Endothelial cell of umbilical vein (primary cell): ENCODE measurements around the gene TSPAN4. TPM values are rescaled to one million over a fixed set of nuclear protein-coding genes. Genes with fewer than 3 reads are reported as not detected.
A peak's percentile ranks its signal among the peaks of the same experiment; 100 is the strongest.

Experiments used
- BruUV-seq: library from RNA; stranded (reverse); fragments of 400-500 nt; replicated peaks from 2 replicates; lab custom pipeline; 2021; lab: Mats Ljungman, UMichigan
- CTCF ChIA-PET: fragments of 300-600, 350-600 bp; sonication (Branson Sonifier 250); formaldehyde crosslinking; loops from one replicate; lab custom pipeline; 2021; ENCODE audit warnings: antibody characterized with exemption, inconsistent platforms; lab: Charles Lee
- POLR2A ChIA-PET: fragments of 300-600, 350-600 bp; sonication (Branson Sonifier 250); formaldehyde crosslinking; loops from one replicate; lab custom pipeline; 2021; ENCODE audit warnings: antibody characterized with exemption, inconsistent platforms; lab: Charles Lee
- DNase-seq: peaks from one replicate; pipeline ENCODE4 v3.0.0-alpha.2; 2011; ENCODE audit warnings: low read depth, low spot score
- FAIRE-seq: peaks from 2 replicates; lab custom pipeline; 2011; peaks lifted over from hg19 to GRCh38; lab: Jason Lieb, UNC
- H2AFZ ChIP-seq: 2 replicates; pipeline ENCODE4 v1.6.0; 2012; ENCODE audit warnings: low read depth, low read length, control low read depth, inconsistent platforms
- H3K27ac ChIP-seq: 2 replicates; pipeline ENCODE4 v1.5.1; 2011; ENCODE audit warnings: low read depth, mild to moderate bottlenecking, control low read depth, low read length, moderate library complexity; ENCODE audit not compliant: insufficient read depth
- H3K27me3 ChIP-seq, 2 experiments: 2 replicates each; pipeline versions ENCODE4 v1.6.0 to v1.6.1; 2011; ENCODE audit warnings: low read length in 2 of 2, mixed read lengths in 1 of 2; ENCODE audit not compliant: control insufficient read depth in 2 of 2, insufficient read depth in 2 of 2
- H3K36me3 ChIP-seq, 2 experiments: 2 replicates in 1 of 2; 3 replicates in 1 of 2; pipeline ENCODE4 v1.5.1; 2011; ENCODE audit warnings: low read length in 2 of 2, mild to moderate bottlenecking in 1 of 2, moderate library complexity in 1 of 2; ENCODE audit not compliant: control insufficient read depth in 2 of 2, insufficient read depth in 2 of 2; ENCODE audit errors: extremely low read depth in 1 of 2
- H3K4me1 ChIP-seq: 3 replicates; pipeline ENCODE4 v1.5.1; 2011; ENCODE audit warnings: mild to moderate bottlenecking, low read length; ENCODE audit not compliant: control insufficient read depth, insufficient read depth; ENCODE audit errors: extremely low read depth
- H3K4me2 ChIP-seq: 2 replicates; pipeline ENCODE4 v1.6.1; 2011; ENCODE audit warnings: low read length, control low read depth, mixed read lengths; ENCODE audit not compliant: insufficient read depth
- H3K4me3 ChIP-seq, 3 experiments: fragments of 200-600 bp in 1 of 3; sonication (generic), shearing (Covaris generic) in 1 of 3; replicated peaks in 1 of 3; 2 replicates each; pipeline ENCODE4 v1.5.1; 2011 to 2016; ENCODE audit warnings: control low read depth in 3 of 3, low read length in 3 of 3, mild to moderate bottlenecking in 2 of 3, inconsistent platforms in 1 of 3, low read depth in 1 of 3, moderate library complexity in 1 of 3; ENCODE audit not compliant: insufficient read depth in 1 of 3
- H3K79me2 ChIP-seq: 2 replicates; pipeline ENCODE4 v1.6.0; 2012; ENCODE audit warnings: low read length, inconsistent platforms; ENCODE audit not compliant: control insufficient read depth, insufficient read depth
- H3K9ac ChIP-seq: replicated peaks from 2 replicates; pipeline ENCODE3; 2011; ENCODE audit warnings: low read length, control low read depth; ENCODE audit not compliant: insufficient read depth; ENCODE audit errors: extremely low read depth
- H3K9me1 ChIP-seq: replicated peaks from 3 replicates; pipeline ENCODE4 v1.6.0; 2011; ENCODE audit warnings: mild to moderate bottlenecking, low read length; ENCODE audit not compliant: control insufficient read depth, insufficient read depth; ENCODE audit errors: extremely low read depth
- H3K9me3 ChIP-seq: replicated peaks from 2 replicates; pipeline ENCODE4 v1.5.1; 2012; ENCODE audit warnings: low read length, inconsistent platforms; ENCODE audit not compliant: control insufficient read depth, insufficient read depth
- H4K20me1 ChIP-seq: replicated peaks from 2 replicates; pipeline ENCODE3; 2011; ENCODE audit warnings: mild to moderate bottlenecking, low read length; ENCODE audit not compliant: control insufficient read depth, insufficient read depth; ENCODE audit errors: extremely low read depth
- CTCF ChIP-seq, 2 donors: IDR thresholded peaks; 1 replicate in 1 of 2; 2 replicates in 1 of 2; pipeline ENCODE4 v1.5.1; 2011; ENCODE audit warnings: low read length in 2 of 2, mild to moderate bottlenecking in 2 of 2, moderate library complexity in 2 of 2, control low read depth in 1 of 2, inconsistent platforms in 1 of 2, low read depth in 1 of 2; ENCODE audit not compliant: insufficient read depth in 1 of 2; ENCODE audit errors: extremely low read depth in 1 of 2
- GATA2 ChIP-seq: IDR thresholded peaks from 2 replicates; pipeline ENCODE4 v1.7.0; 2011; ENCODE audit warnings: low read depth, mild to moderate bottlenecking, moderate library complexity, mixed read lengths, low read length; ENCODE audit not compliant: insufficient read length, insufficient read depth
- JUN ChIP-seq: IDR thresholded peaks from 2 replicates; pipeline ENCODE4 v1.6.1; 2011; ENCODE audit warnings: borderline replicate concordance, low read depth; ENCODE audit not compliant: insufficient read length, insufficient read depth
- MAX ChIP-seq: IDR thresholded peaks from 2 replicates; pipeline ENCODE4 v1.6.1; 2011; ENCODE audit not compliant: insufficient read depth, insufficient read length
- POLR2AphosphoS5 ChIP-seq: IDR thresholded peaks from 2 replicates; pipeline ENCODE4 v1.6.1; 2012; ENCODE audit warnings: low read depth, mild to moderate bottlenecking, control low read depth, low read length, moderate library complexity; ENCODE audit not compliant: insufficient read depth
- dilution Hi-C: fragments of 300-500 bp; cut with MboI; formaldehyde crosslinking; loops from one replicate; pipeline ENCODE4 v1.15.0; 2019; ENCODE audit warnings: low sequenced_read_pairs; ENCODE audit not compliant: extremely low pct_ligation_motif_present
- intact Hi-C: fragments of 100-400 bp; cut with micrococcal nuclease; formaldehyde crosslinking; loops from one replicate; pipeline ENCODE4 v1.10.0; 2022
- polyA plus RNA-seq, 4 experiments: library from polyadenylated mRNA; depleted of rRNA in 3 of 4; stranded (reverse) in 3 of 4; unstranded in 1 of 4; fragments of >200 nt; gene quantifications; 2 replicates each; pipeline versions ENCODE4 v1.2.1 to v1.2.3, GENCODE V29; 2011 to 2012; ENCODE audit warnings: missing spikeins in 1 of 4
- total RNA-seq: library from RNA; stranded (reverse); gene quantifications from 2 replicates; pipeline ENCODE4 v1.2.3, GENCODE V29; 2021

Gene TSPAN4
- total and polyA plus RNA-seq, 2 donors (not counting 3 experiments of a cell fraction or from before 2014, with no cell fraction given): 114 to 199 TPM

DNA sequence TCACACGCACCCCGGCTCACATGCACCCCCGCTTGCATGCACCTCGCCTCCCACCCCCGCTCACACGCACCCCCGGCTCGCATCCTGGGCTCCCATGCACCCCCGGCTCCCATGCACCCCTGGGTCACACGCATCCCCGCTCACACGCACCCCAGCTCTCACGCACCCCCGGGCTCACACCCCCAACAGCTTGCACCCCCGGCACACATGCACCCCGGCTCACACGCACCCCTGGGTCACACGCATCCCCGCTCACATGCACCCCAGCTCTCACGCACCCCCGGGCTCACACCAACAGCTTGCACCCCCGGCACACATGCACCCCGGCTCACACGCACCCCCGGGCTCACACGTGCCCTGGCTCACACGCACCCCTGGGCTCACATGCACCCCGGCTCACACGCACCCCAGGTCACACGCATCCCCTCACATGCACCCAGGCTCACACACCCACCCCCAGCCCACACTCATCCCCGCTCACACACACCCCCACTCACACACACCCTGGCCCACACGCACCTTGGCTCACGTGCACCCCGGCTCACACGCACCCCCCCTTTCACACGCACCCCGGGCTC, 16.2 kb downstream of the TSPAN4 start:
- no peak overlapping the region for H3K4me3 ChIP-seq

GRCh38 chr11:859394-860131, 16.9 kb downstream of the TSPAN4 start:
- ChIA-PET POLR2A (interaction anchor here (0.5 kb wide), 1 partner anchor 18 kb away, joined by 3 read pairs; no protein-coding TSS in a partner anchor), CTCF (interaction anchor here (0.7 to 1.1 kb wide), 2 partner anchors 19 to 39 kb away, joined by 3 to 4 read pairs; no protein-coding TSS in a partner anchor)
- H4K20me1 ChIP-seq: no peaks in the 10 kb centered on the region
- dilution Hi-C loops: no loop called here
- no peaks in the 10 kb centered on the region for H3K27me3 ChIP-seq
- intact Hi-C loops: no loop called here
- FAIRE-seq: no peak
- no peaks in the 10 kb centered on the region for H3K9me1 ChIP-seq
- H3K9ac ChIP-seq: no peak overlapping the region
- H3K27ac ChIP-seq: no peak overlapping the region
- TF ChIP-seq MAX (no peak), CTCF (IDR thresholded peaks at IDR 0.05; ENCODE audit: extremely low read depth in 1 of 2, insufficient read depth in 1 of 2, low read depth in 1 of 2, low read length in 2 of 2) (no peak), POLR2AphosphoS5 (no peak), GATA2 (no peak), JUN (no peak)
- H3K4me3 ChIP-seq: no peak overlapping the region
- H3K4me1 ChIP-seq: no peaks in the 10 kb centered on the region
- H3K9me3 ChIP-seq: no peaks in the 10 kb centered on the region
- no peak overlapping the region for H2AFZ ChIP-seq
- H3K36me3 ChIP-seq: peaks cover 0 to 6% of the 10 kb centered on the region in 2 experiments
- no peaks in the 10 kb centered on the region for H3K79me2 ChIP-seq
- no peak overlapping the region for H3K4me2 ChIP-seq
- peak; percentile 64 for DNase-seq
- BruUV-seq: no TSS peak

More for the DNA sequence above, 16.2 kb downstream of the TSPAN4 start:
- FAIRE-seq (no peak), DNase-seq (no peak)
- H3K27me3 ChIP-seq: no peaks in the 10 kb centered on the region
- CTCF ChIA-PET: interaction anchor here (1.1 kb wide), 1 partner anchor 39 kb away, joined by 4 read pairs; no protein-coding TSS in a partner anchor
- BruUV-seq: no TSS peak
- no peak overlapping the region for H2AFZ ChIP-seq
- dilution Hi-C loops: no loop called here
- no peak for TF ChIP-seq MAX
- H3K79me2 ChIP-seq: no peaks in the 10 kb centered on the region
- no peak overlapping the region for H3K4me2 ChIP-seq
- peaks cover 0 to 6% of the 10 kb centered on the region in 2 experiments for H3K36me3 ChIP-seq
- no peaks in the 10 kb centered on the region for H3K4me1 ChIP-seq
- no peaks in the 10 kb centered on the region for H4K20me1 ChIP-seq
- H3K9me1 ChIP-seq: no peaks in the 10 kb centered on the region
- POLR2A ChIA-PET: interaction anchor here (0.5 kb wide), 1 partner anchor 17 kb away, joined by 3 read pairs; no protein-coding TSS in a partner anchor
- no peak overlapping the region for H3K9ac ChIP-seq
- no peaks in the 10 kb centered on the region for H3K9me3 ChIP-seq
- intact Hi-C loops: no loop called here
- H3K27ac ChIP-seq: no peak overlapping the region
